ENCODE results near the gene WNT8A.
A peak's percentile ranks its signal among the peaks of the same experiment; 100 is the strongest.
"Not testable (repeated sequence)": the region's sequence is repeated elsewhere in the genome, so short reads cannot be mapped to it uniquely, and the experiment has no call there.

Gene WNT8A

GRCh38 chr5:138065102-138065501 lies 18.7 kb upstream of the WNT8A start:
- WGBS (ENCODE audit: insufficient coverage): 94% methylated on average over 5 of the region's 5 CpGs
- CTCF ChIA-PET: interaction anchor here (0.6 to 10.3 kb wide), 15 partner anchors 9 to 435 kb away, joined by 3 to 274 read pairs (median 4); partner anchors contain the start of gene FAM13B
- H3K4me1 ChIP-seq (ENCODE audit: control extremely low read depth in 1 of 4, control insufficient read depth in 4 of 4, insufficient read depth in 4 of 4, low read length in 3 of 4): peaks cover 0 to 4% (median 0%) of the 10 kb centered on the region in 4 experiments
- peak; percentile 23 to 36 (median 24) for DNase-seq
- H3K36me3 ChIP-seq (ENCODE audit: control insufficient read depth in 4 of 4, insufficient read depth in 4 of 4, low read length in 3 of 4): no peaks in the 10 kb centered on the region
- no peak overlapping the region for H3K27ac ChIP-seq (ENCODE audit: insufficient read depth in 1 of 2, low read depth in 1 of 2, low read length in 2 of 2, poor library complexity in 1 of 2, severe bottlenecking in 2 of 2)
- H3K27me3 ChIP-seq (replicated peaks in 2 of 5; ENCODE audit: control insufficient read depth in 4 of 5, insufficient read depth in 5 of 5, low read length in 4 of 5): no peaks in the 10 kb centered on the region
- no peaks in the 10 kb centered on the region for H3K9me3 ChIP-seq (ENCODE audit: control extremely low read depth in 1 of 5, control insufficient read depth in 4 of 5, insufficient read depth in 2 of 5, low read depth in 1 of 5, low read length in 4 of 5)
- POLR2A ChIA-PET: no interaction called here
- H3K4me3 ChIP-seq (ENCODE audit: control insufficient read depth in 1 of 7, extremely low read depth in 1 of 7, insufficient read depth in 4 of 7, low read depth in 2 of 7, low read length in 6 of 7): no peak overlapping the region

- ChIA-PET POLR2A (no interaction called here), CTCF (interaction anchor here (1.0 to 10.3 kb wide), 12 partner anchors 9 to 289 kb away, joined by 3 to 274 read pairs (median 5); partner anchors contain the start of genes FAM13B and WNT8A)
- Histone ChIP-seq H3K27me3 (replicated peaks in 2 of 5; ENCODE audit: control insufficient read depth in 4 of 5, insufficient read depth in 5 of 5, low read length in 4 of 5) (no peaks in the 10 kb centered on the region), H3K4me1 (ENCODE audit: control extremely low read depth in 1 of 4, control insufficient read depth in 4 of 4, insufficient read depth in 4 of 4, low read length in 3 of 4) (peaks cover 0 to 4% (median 0%) of the 10 kb centered on the region in 4 experiments), H3K9me3 (ENCODE audit: control extremely low read depth in 1 of 5, control insufficient read depth in 4 of 5, insufficient read depth in 2 of 5, low read depth in 1 of 5, low read length in 4 of 5) (no peaks in the 10 kb centered on the region), H3K4me3 (ENCODE audit: control insufficient read depth in 1 of 7, extremely low read depth in 1 of 7, insufficient read depth in 4 of 7, low read depth in 2 of 7, low read length in 6 of 7) (no peak overlapping the region), H3K36me3 (ENCODE audit: control insufficient read depth in 4 of 4, insufficient read depth in 4 of 4, low read length in 3 of 4) (no peaks in the 10 kb centered on the region), H3K27ac (ENCODE audit: insufficient read depth in 1 of 2, low read depth in 1 of 2, low read length in 2 of 2, poor library complexity in 1 of 2, severe bottlenecking in 2 of 2) (no peak overlapping the region)
- WGBS (ENCODE audit: insufficient coverage): 98% methylated on average over 6 of the region's 8 CpGs
- DNase-seq: no peak
Observed at GRCh38 chr5:138067945-138068344, 15.9 kb upstream of the WNT8A start.

- Histone ChIP-seq H3K4me1 (ENCODE audit: control extremely low read depth in 1 of 4, control insufficient read depth in 4 of 4, insufficient read depth in 4 of 4, low read length in 3 of 4) (peaks cover 0 to 4% (median 0%) of the 10 kb centered on the region in 4 experiments), H3K9me3 (ENCODE audit: control extremely low read depth in 1 of 5, control insufficient read depth in 4 of 5, insufficient read depth in 2 of 5, low read depth in 1 of 5, low read length in 4 of 5) (no peaks in the 10 kb centered on the region), H3K27me3 (replicated peaks in 2 of 5; ENCODE audit: control insufficient read depth in 4 of 5, insufficient read depth in 5 of 5, low read length in 4 of 5) (no peaks in the 10 kb centered on the region), H3K4me3 (ENCODE audit: control insufficient read depth in 1 of 7, extremely low read depth in 1 of 7, insufficient read depth in 4 of 7, low read depth in 2 of 7, low read length in 6 of 7) (peak overlapping the region in 1 of 7 experiments; percentile 38), H3K36me3 (ENCODE audit: control insufficient read depth in 4 of 4, insufficient read depth in 4 of 4, low read length in 3 of 4) (no peaks in the 10 kb centered on the region), H3K27ac (ENCODE audit: insufficient read depth in 1 of 2, low read depth in 1 of 2, low read length in 2 of 2, poor library complexity in 1 of 2, severe bottlenecking in 2 of 2) (no peak overlapping the region)
- DNase-seq: peak; percentile 81 to 84 (median 81)
- POLR2A ChIA-PET: interaction anchor here (0.6 kb wide), 1 partner anchor 77 kb away, joined by 7 read pairs; no protein-coding TSS in a partner anchor
- CTCF ChIA-PET: interaction anchor here (0.6 to 10.3 kb wide), 24 partner anchors 9 to 440 kb away, joined by 3 to 274 read pairs (median 4); partner anchors contain the start of genes FAM13B, NME5 and WNT8A
- 30% methylated on average over 4 of the region's 6 CpGs for WGBS (ENCODE audit: insufficient coverage)
Observed at GRCh38 chr5:138068742-138069600, 14.9 kb upstream of the WNT8A start.

GRCh38 chr5:138070026-138070425 lies 13.8 kb upstream of the WNT8A start:
- H3K4me1 ChIP-seq (ENCODE audit: control extremely low read depth in 1 of 4, control insufficient read depth in 4 of 4, insufficient read depth in 4 of 4, low read length in 3 of 4); H3K4me3 ChIP-seq (ENCODE audit: control insufficient read depth in 1 of 7, extremely low read depth in 1 of 7, insufficient read depth in 4 of 7, low read depth in 2 of 7, low read length in 6 of 7); DNase-seq; H3K9me3 ChIP-seq (ENCODE audit: control extremely low read depth in 1 of 5, control insufficient read depth in 4 of 5, insufficient read depth in 2 of 5, low read depth in 1 of 5, low read length in 4 of 5); POLR2A ChIA-PET; H3K36me3 ChIP-seq (ENCODE audit: control insufficient read depth in 4 of 4, insufficient read depth in 4 of 4, low read length in 3 of 4); H3K27me3 ChIP-seq (replicated peaks in 2 of 5; ENCODE audit: control insufficient read depth in 4 of 5, insufficient read depth in 5 of 5, low read length in 4 of 5); H3K27ac ChIP-seq (ENCODE audit: insufficient read depth in 1 of 2, low read depth in 1 of 2, low read length in 2 of 2, poor library complexity in 1 of 2, severe bottlenecking in 2 of 2): not testable (repeated sequence)
- CTCF ChIA-PET: interaction anchor here (1.2 to 10.3 kb wide), 11 partner anchors 8 to 441 kb away, joined by 3 to 274 read pairs (median 11); partner anchors contain the start of genes FAM13B and NME5
- WGBS (ENCODE audit: insufficient coverage): 98% methylated on average over 9 of the region's 32 CpGs

- no peaks in the 10 kb centered on the region for H3K27me3 ChIP-seq (replicated peaks in 2 of 5; ENCODE audit: control insufficient read depth in 4 of 5, insufficient read depth in 5 of 5, low read length in 4 of 5)
- peaks cover 0 to 7% (median 2%) of the 10 kb centered on the region in 4 experiments for H3K4me1 ChIP-seq (ENCODE audit: control extremely low read depth in 1 of 4, control insufficient read depth in 4 of 4, insufficient read depth in 4 of 4, low read length in 3 of 4)
- no peak overlapping the region for H3K4me3 ChIP-seq (ENCODE audit: control insufficient read depth in 1 of 7, extremely low read depth in 1 of 7, insufficient read depth in 4 of 7, low read depth in 2 of 7, low read length in 6 of 7)
- peak; percentile 51 to 72 (median 65) for DNase-seq
- WGBS (ENCODE audit: insufficient coverage): 50% methylated on average over 2 of the region's 5 CpGs
- POLR2A ChIA-PET: no interaction called here
- CTCF ChIA-PET: interaction anchor here (0.5 to 11.6 kb wide), 31 partner anchors 8 to 449 kb away, joined by 3 to 101 read pairs (median 4); partner anchors contain the start of gene KIF20A
- H3K36me3 ChIP-seq (ENCODE audit: control insufficient read depth in 4 of 4, insufficient read depth in 4 of 4, low read length in 3 of 4): no peaks in the 10 kb centered on the region
- no peak overlapping the region for H3K27ac ChIP-seq (ENCODE audit: insufficient read depth in 1 of 2, low read depth in 1 of 2, low read length in 2 of 2, poor library complexity in 1 of 2, severe bottlenecking in 2 of 2)
- no peaks in the 10 kb centered on the region for H3K9me3 ChIP-seq (ENCODE audit: control extremely low read depth in 1 of 5, control insufficient read depth in 4 of 5, insufficient read depth in 2 of 5, low read depth in 1 of 5, low read length in 4 of 5)
Observed at GRCh38 chr5:138077064-138077696, 6.7 kb upstream of the WNT8A start.

GRCh38 chr5:138078006-138078643 lies 5.7 kb upstream of the WNT8A start:
- Histone ChIP-seq H3K4me1 (ENCODE audit: control extremely low read depth in 1 of 4, control insufficient read depth in 4 of 4, insufficient read depth in 4 of 4, low read length in 3 of 4) (peaks cover 0 to 7% (median 2%) of the 10 kb centered on the region in 4 experiments), H3K4me3 (ENCODE audit: control insufficient read depth in 1 of 7, extremely low read depth in 1 of 7, insufficient read depth in 4 of 7, low read depth in 2 of 7, low read length in 6 of 7) (no peak overlapping the region), H3K9me3 (ENCODE audit: control extremely low read depth in 1 of 5, control insufficient read depth in 4 of 5, insufficient read depth in 2 of 5, low read depth in 1 of 5, low read length in 4 of 5) (no peaks in the 10 kb centered on the region), H3K27ac (ENCODE audit: insufficient read depth in 1 of 2, low read depth in 1 of 2, low read length in 2 of 2, poor library complexity in 1 of 2, severe bottlenecking in 2 of 2) (no peak overlapping the region), H3K36me3 (ENCODE audit: control insufficient read depth in 4 of 4, insufficient read depth in 4 of 4, low read length in 3 of 4) (no peaks in the 10 kb centered on the region), H3K27me3 (replicated peaks in 2 of 5; ENCODE audit: control insufficient read depth in 4 of 5, insufficient read depth in 5 of 5, low read length in 4 of 5) (no peaks in the 10 kb centered on the region)
- CTCF ChIA-PET: interaction anchor here (0.8 to 11.6 kb wide), 25 partner anchors 9 to 450 kb away, joined by 3 to 101 read pairs (median 6); partner anchors contain the start of gene KIF20A
- WGBS (ENCODE audit: insufficient coverage): no CpG with 5 or more reads among the region's 1 CpG
- POLR2A ChIA-PET: interaction anchor here (0.8 kb wide), 1 partner anchor 18 kb away, joined by 3 read pairs; no protein-coding TSS in a partner anchor
- no peak for DNase-seq
